ENCODE results near the gene APLF. TPM values are rescaled to one million over a fixed set of nuclear protein-coding genes. Genes with fewer than 3 reads are reported as not detected.
"Not testable (repeated sequence)": the region's sequence is repeated elsewhere in the genome, so short reads cannot be mapped to it uniquely, and the experiment has no call there.

Gene APLF
- total RNA-seq, 2 experiments from 2014 or later, result 2.5 to 4.3 TPM

- no peaks in the 10 kb centered on the region for H3K36me3 Mint-ChIP-seq (ENCODE audit: low read depth)
- CTCF ChIA-PET, result interaction anchor here (1.0 to 1.3 kb wide), 2 partner anchors 11 to 388 kb away, joined by 3 to 4 read pairs; no protein-coding TSS in a partner anchor
- no peak overlapping the region for H3K4me3 Mint-ChIP-seq
- H3K4me1 Mint-ChIP-seq, result peaks cover 2% of the 10 kb centered on the region
- POLR2A ChIA-PET, result no interaction called here
- H3K27ac Mint-ChIP-seq, result no peak overlapping the region
- H3K9me3 Mint-ChIP-seq (ENCODE audit: low read depth), result no peaks in the 10 kb centered on the region
- no peaks in the 10 kb centered on the region for H3K27me3 Mint-ChIP-seq
- intact Hi-C loops (cut with DNase I, micrococcal nuclease), result no loop called here
- DNase-seq (no peak), ATAC-seq (no peak)
Observed at GRCh38 chr2:68537011-68537410, 69.6 kb downstream of the APLF start.

GRCh38 chr2:68537809-68538208 is 70.4 kb downstream of the APLF start:
- ChIA-PET CTCF (interaction anchor here (1.3 kb wide), 1 partner anchor 387 kb away, joined by 3 read pairs; no protein-coding TSS in a partner anchor), POLR2A (no interaction called here)
- no peak overlapping the region for H3K27ac Mint-ChIP-seq
- H3K4me1 Mint-ChIP-seq, result peaks cover 2% of the 10 kb centered on the region
- intact Hi-C loops (cut with DNase I, micrococcal nuclease), result no loop called here
- DNase-seq, result peak; percentile 15
- no peaks in the 10 kb centered on the region for H3K36me3 Mint-ChIP-seq (ENCODE audit: low read depth)
- no peaks in the 10 kb centered on the region for H3K27me3 Mint-ChIP-seq
- H3K4me3 Mint-ChIP-seq, result no peak overlapping the region
- H3K9me3 Mint-ChIP-seq (ENCODE audit: low read depth), result no peaks in the 10 kb centered on the region
- no peak for ATAC-seq

DNA sequence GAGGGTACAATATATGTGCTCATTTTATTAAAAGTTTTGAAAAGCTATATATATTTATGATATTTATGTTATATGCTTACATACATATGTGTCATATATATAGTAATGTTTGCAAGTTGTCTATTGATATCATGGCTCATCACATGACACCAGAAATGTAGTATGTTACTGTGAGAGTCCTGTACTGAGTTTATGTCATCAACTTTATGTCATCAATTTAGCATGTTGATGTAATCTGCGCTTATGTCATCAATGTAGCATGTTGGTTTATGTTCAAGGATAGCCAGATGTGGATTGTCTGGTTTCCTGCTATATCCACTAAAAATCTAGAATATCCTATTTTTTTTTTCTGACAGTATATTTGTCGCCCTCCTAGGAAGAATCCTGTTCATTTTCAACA is 77.4 kb downstream of the APLF start:
- no peak overlapping the region for H3K27ac Mint-ChIP-seq
- no peaks in the 10 kb centered on the region for H3K4me1 Mint-ChIP-seq
- no peaks in the 10 kb centered on the region for H3K27me3 Mint-ChIP-seq
- H3K4me3 Mint-ChIP-seq, result no peak overlapping the region
- ChIA-PET CTCF (interaction anchor here (1.2 kb wide), 1 partner anchor 51 kb away, joined by 4 read pairs; no protein-coding TSS in a partner anchor), POLR2A (no interaction called here)
- ATAC-seq, result no peak
- DNase-seq, result no peak
- no peaks in the 10 kb centered on the region for H3K36me3 Mint-ChIP-seq (ENCODE audit: low read depth)
- intact Hi-C loops (cut with DNase I, micrococcal nuclease), result no loop called here
- no peaks in the 10 kb centered on the region for H3K9me3 Mint-ChIP-seq (ENCODE audit: low read depth)

GRCh38 chr2:68548396-68548795 is 81.0 kb downstream of the APLF start:
- Mint-ChIP-seq H3K36me3 (ENCODE audit: low read depth) (peaks cover 3% of the 10 kb centered on the region), H3K27ac (no peak overlapping the region), H3K9me3 (ENCODE audit: low read depth) (no peaks in the 10 kb centered on the region), H3K4me3 (no peak overlapping the region), H3K4me1 (no peaks in the 10 kb centered on the region), H3K27me3 (no peaks in the 10 kb centered on the region)
- ChIA-PET CTCF (interaction anchor here (1.0 to 1.3 kb wide), 3 partner anchors 10 to 15 kb away, joined by 3 read pairs; no protein-coding TSS in a partner anchor), POLR2A (no interaction called here)
- DNase-seq, result no peak
- ATAC-seq, result no peak
- intact Hi-C loops (cut with DNase I, micrococcal nuclease), result no loop called here

- POLR2A ChIA-PET, result no interaction called here
- Mint-ChIP-seq H3K4me3 (no peak overlapping the region), H3K27ac (no peak overlapping the region), H3K9me3 (ENCODE audit: low read depth) (no peaks in the 10 kb centered on the region), H3K36me3 (ENCODE audit: low read depth) (peaks cover 3% of the 10 kb centered on the region), H3K4me1 (no peaks in the 10 kb centered on the region), H3K27me3 (no peaks in the 10 kb centered on the region)
- no peak for ATAC-seq
- intact Hi-C loops (cut with DNase I, micrococcal nuclease), result no loop called here
- no peak for DNase-seq
- CTCF ChIA-PET, result interaction anchor here (1.6 kb wide), 1 partner anchor 42 kb away, joined by 3 read pairs; no protein-coding TSS in a partner anchor
Observed at GRCh38 chr2:68553098-68553497, 85.7 kb downstream of the APLF start.

DNA sequence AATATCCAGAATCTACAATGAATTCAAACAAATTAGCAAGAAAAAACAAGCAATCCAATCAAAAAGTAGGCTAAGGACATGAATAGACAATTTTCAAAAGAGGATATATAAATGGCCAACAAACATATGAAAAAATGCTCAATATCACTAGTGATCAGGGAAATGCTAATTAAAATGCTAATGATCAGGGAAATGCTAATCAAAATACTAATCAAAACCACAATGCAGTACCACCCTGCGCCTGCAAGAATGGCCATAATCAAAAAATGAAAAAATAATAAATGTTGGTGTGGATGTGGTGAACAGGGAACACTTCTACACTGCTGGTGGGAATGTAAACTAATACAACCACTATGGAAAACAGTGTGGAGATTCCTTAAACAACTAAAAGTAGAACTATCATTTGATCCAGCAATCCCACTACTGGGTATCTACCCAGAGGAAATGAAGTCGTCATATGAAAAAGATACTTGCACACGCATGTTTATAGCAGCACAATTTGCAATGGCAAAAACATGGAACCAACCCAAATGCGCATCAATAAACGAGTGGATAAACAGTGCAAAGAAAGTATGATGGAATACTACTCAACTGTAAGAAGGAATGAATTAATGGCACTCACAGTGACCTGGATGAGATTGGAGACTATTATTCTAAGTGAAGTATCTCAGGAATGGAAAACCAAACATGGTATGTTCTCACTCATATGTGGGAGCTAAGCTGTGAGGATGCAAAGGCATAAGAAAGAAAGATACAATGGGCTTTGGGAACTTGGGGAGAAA is 88.2 kb downstream of the APLF start:
- peaks cover 11% of the 10 kb centered on the region for H3K4me1 Mint-ChIP-seq
- DNase-seq; H3K36me3 Mint-ChIP-seq (ENCODE audit: low read depth); H3K4me3 Mint-ChIP-seq; POLR2A ChIA-PET; ATAC-seq; H3K27ac Mint-ChIP-seq; intact Hi-C loops (cut with DNase I, micrococcal nuclease); H3K9me3 Mint-ChIP-seq (ENCODE audit: low read depth); H3K27me3 Mint-ChIP-seq: not testable (repeated sequence)
- CTCF ChIA-PET, result interaction anchor here (0.8 kb wide), 1 partner anchor 41 kb away, joined by 3 read pairs; no protein-coding TSS in a partner anchor

DNA sequence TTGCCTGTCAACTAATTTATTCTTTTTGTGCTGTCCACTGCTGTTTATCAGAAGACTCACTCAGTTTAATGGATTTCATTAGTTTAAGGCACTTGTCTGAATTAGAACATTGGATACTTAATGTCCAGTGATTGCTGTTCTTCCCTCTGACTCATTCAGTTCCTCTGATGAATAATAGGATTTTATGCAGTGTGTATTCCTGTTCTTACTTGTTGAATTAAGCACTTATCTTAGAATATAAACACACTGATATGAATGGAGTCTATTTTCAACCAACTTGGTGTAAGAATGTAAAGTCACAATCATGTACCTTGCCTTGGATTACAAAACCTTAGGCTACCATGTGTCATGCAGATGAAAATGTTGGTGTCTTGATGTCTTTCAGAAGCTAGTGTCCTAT is 89.0 kb downstream of the APLF start:
- DNase-seq (no peak), ATAC-seq (no peak)
- CTCF ChIA-PET, result no interaction called here
- Mint-ChIP-seq H3K36me3 (ENCODE audit: low read depth) (peaks cover 3% of the 10 kb centered on the region), H3K9me3 (ENCODE audit: low read depth) (no peaks in the 10 kb centered on the region), H3K27me3 (no peaks in the 10 kb centered on the region), H3K4me3 (no peak overlapping the region), H3K4me1 (peaks cover 11% of the 10 kb centered on the region), H3K27ac (no peak overlapping the region)
- intact Hi-C loops (cut with DNase I, micrococcal nuclease), result no loop called here
- POLR2A ChIA-PET, result no interaction called here

DNA sequence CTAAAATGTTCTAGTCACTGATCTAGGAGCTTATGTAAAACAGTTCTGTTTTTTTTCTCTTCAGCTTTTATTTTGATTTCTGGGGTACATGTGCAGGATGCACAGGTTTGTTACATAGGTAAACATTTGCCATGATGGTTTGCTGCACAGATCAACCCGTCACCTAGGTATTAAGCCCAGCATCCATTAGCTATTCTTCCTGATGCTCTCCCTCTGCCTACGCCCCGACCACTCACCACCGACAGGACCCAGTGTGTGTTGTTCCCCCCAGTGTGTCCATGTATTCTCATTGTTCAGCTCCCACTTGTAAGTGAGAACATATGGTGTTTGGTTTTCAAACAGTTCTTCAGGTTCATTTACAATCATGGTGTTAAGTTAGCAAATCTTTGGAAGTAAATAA is 91.2 kb downstream of the APLF start:
- no peak for DNase-seq
- Mint-ChIP-seq H3K36me3 (ENCODE audit: low read depth) (no peaks in the 10 kb centered on the region), H3K27me3 (no peaks in the 10 kb centered on the region), H3K4me1 (peaks cover 11% of the 10 kb centered on the region), H3K9me3 (ENCODE audit: low read depth) (no peaks in the 10 kb centered on the region), H3K4me3 (no peak overlapping the region), H3K27ac (no peak overlapping the region)
- POLR2A ChIA-PET, result no interaction called here
- ATAC-seq, result no peak
- CTCF ChIA-PET, result interaction anchor here (0.6 to 1.5 kb wide), 4 partner anchors 10 to 385 kb away, joined by 3 read pairs; no protein-coding TSS in a partner anchor
- intact Hi-C loops (cut with DNase I, micrococcal nuclease), result no loop called here

GRCh38 chr2:68559692-68560091 is 92.3 kb downstream of the APLF start:
- intact Hi-C loops (cut with DNase I, micrococcal nuclease), result no loop called here
- H3K27ac Mint-ChIP-seq, result no peak overlapping the region
- H3K9me3 Mint-ChIP-seq (ENCODE audit: low read depth), result no peaks in the 10 kb centered on the region
- POLR2A ChIA-PET, result no interaction called here
- CTCF ChIA-PET, result interaction anchor here (0.5 to 1.5 kb wide), 3 partner anchors 96 to 408 kb away, joined by 3 read pairs; no protein-coding TSS in a partner anchor
- H3K36me3 Mint-ChIP-seq (ENCODE audit: low read depth), result no peaks in the 10 kb centered on the region
- no peak for DNase-seq
- peak; percentile 65 for ATAC-seq
- H3K4me3 Mint-ChIP-seq, result no peak overlapping the region
- peaks cover 11% of the 10 kb centered on the region for H3K4me1 Mint-ChIP-seq
- no peaks in the 10 kb centered on the region for H3K27me3 Mint-ChIP-seq

- H3K4me3 Mint-ChIP-seq, result no peak overlapping the region
- H3K27ac Mint-ChIP-seq, result no peak overlapping the region
- no peaks in the 10 kb centered on the region for H3K36me3 Mint-ChIP-seq (ENCODE audit: low read depth)
- DNase-seq (no peak), ATAC-seq (no peak)
- POLR2A ChIA-PET, result interaction anchor here (0.6 kb wide), 1 partner anchor 36 kb away, joined by 3 read pairs; no protein-coding TSS in a partner anchor
- intact Hi-C loops (cut with DNase I, micrococcal nuclease), result no loop called here
- H3K4me1 Mint-ChIP-seq, result peaks cover 11% of the 10 kb centered on the region
- H3K27me3 Mint-ChIP-seq, result no peaks in the 10 kb centered on the region
- no peaks in the 10 kb centered on the region for H3K9me3 Mint-ChIP-seq (ENCODE audit: low read depth)
- CTCF ChIA-PET, result interaction anchor here (0.5 to 1.4 kb wide), 10 partner anchors 9 to 438 kb away, joined by 3 to 7 read pairs (median 3); no protein-coding TSS in a partner anchor
Observed at GRCh38 chr2:68560545-68560944, 93.2 kb downstream of the APLF start.

DNA sequence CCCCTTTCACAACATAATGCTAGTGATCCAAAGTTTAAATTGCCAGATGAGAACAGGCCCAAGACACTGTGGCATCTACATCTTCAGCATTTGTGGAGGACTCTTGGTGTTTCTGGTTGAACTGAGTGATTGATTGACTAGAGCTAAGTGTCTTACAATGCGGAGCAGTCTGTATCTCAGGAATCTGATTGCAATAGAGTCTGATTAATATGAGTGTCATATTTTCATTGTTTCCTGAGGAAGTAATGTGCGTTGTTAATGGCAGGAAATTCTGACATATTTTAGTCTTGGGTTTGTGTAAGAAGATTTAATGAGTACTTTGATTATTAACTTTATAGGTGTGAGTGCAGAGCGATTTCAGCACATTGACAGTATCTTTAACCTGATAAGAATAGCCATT is 94.0 kb downstream of the APLF start:
- ChIA-PET POLR2A (no interaction called here), CTCF (interaction anchor here (0.8 to 1.4 kb wide), 3 partner anchors 10 to 64 kb away, joined by 3 to 7 read pairs (median 4); no protein-coding TSS in a partner anchor)
- Mint-ChIP-seq H3K4me1 (peaks cover 11% of the 10 kb centered on the region), H3K27ac (no peak overlapping the region), H3K4me3 (no peak overlapping the region), H3K27me3 (no peaks in the 10 kb centered on the region), H3K36me3 (ENCODE audit: low read depth) (no peaks in the 10 kb centered on the region), H3K9me3 (ENCODE audit: low read depth) (no peaks in the 10 kb centered on the region)
- ATAC-seq (no peak), DNase-seq (no peak)
- intact Hi-C loops (cut with DNase I, micrococcal nuclease), result no loop called here

DNA sequence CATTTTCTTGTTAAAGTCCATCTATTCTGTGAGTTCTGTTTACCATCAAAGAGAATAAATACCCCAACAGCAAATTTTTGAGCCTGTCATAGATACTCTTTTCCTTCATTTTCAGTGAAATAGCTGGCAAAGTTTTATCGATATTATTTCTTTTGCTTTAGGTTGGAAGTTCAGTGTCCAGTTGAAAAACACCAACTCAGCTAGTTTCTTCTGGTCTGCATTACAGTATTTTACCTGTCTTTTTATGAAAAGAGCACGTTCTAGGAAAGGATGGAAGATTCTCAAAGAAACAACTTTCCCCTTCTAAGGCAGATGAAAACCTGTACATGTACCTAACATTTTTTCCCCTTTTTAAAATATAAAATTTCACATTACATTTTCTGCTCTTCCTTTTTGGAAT is 95.5 kb downstream of the APLF start:
- ChIA-PET POLR2A (no interaction called here), CTCF (interaction anchor here (0.9 to 1.9 kb wide), 4 partner anchors 14 to 316 kb away, joined by 3 to 11 read pairs (median 3); no protein-coding TSS in a partner anchor)
- H3K27ac Mint-ChIP-seq, result no peak overlapping the region
- H3K4me3 Mint-ChIP-seq, result no peak overlapping the region
- ATAC-seq (no peak), DNase-seq (no peak)
- H3K27me3 Mint-ChIP-seq, result no peaks in the 10 kb centered on the region
- H3K9me3 Mint-ChIP-seq (ENCODE audit: low read depth), result no peaks in the 10 kb centered on the region
- no peaks in the 10 kb centered on the region for H3K36me3 Mint-ChIP-seq (ENCODE audit: low read depth)
- intact Hi-C loops (cut with DNase I, micrococcal nuclease), result no loop called here
- H3K4me1 Mint-ChIP-seq, result peaks cover 11% of the 10 kb centered on the region

All from activated CD4-positive, alpha-beta T cell treated with anti-CD3 and anti-CD28 coated beads for 36 hours (primary cell).